ENCODE results near the gene GPATCH4.

DNA sequence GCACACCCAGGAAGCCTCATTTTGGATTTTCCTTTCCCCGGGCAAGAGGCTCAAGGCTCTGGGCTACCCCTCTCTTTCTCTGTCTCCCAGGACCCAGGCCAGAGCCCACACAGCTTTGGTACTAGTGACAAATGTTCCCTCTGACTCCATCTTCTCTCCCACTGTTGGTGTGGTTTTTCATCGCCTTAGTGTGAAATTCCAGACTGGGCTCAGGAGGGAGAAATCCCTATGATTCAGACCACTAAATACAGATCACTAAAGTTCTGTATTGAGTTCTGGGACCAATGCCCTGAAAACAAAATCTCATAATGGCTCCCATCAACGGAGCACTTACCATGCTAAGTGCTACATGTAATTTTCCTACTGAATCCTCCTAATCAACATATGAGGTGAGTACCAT lies 55.0 kb downstream of the GPATCH4 start:
- TF ChIP-seq, protein P1, sequence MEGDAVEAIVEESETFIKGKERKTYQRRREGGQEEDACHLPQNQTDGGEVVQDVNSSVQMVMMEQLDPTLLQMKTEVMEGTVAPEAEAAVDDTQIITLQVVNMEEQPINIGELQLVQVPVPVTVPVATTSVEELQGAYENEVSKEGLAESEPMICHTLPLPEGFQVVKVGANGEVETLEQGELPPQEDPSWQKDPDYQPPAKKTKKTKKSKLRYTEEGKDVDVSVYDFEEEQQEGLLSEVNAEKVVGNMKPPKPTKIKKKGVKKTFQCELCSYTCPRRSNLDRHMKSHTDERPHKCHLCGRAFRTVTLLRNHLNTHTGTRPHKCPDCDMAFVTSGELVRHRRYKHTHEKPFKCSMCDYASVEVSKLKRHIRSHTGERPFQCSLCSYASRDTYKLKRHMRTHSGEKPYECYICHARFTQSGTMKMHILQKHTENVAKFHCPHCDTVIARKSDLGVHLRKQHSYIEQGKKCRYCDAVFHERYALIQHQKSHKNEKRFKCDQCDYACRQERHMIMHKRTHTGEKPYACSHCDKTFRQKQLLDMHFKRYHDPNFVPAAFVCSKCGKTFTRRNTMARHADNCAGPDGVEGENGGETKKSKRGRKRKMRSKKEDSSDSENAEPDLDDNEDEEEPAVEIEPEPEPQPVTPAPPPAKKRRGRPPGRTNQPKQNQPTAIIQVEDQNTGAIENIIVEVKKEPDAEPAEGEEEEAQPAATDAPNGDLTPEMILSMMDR (IDR thresholded peaks at IDR 0.05) = no peak
- TF ChIP-seq POLR2A (IDR thresholded peaks at IDR 0.05) (no peak), EP300 (IDR thresholded peaks at IDR 0.05) (no peak)
